RPMI8226 (cell line): ENCODE data around the gene ZBTB42.

Experiments
- DNase-seq: peaks from one replicate; pipeline ENCODE4 v3.0.0-alpha.2; 2015

Gene ZBTB42

DNA sequence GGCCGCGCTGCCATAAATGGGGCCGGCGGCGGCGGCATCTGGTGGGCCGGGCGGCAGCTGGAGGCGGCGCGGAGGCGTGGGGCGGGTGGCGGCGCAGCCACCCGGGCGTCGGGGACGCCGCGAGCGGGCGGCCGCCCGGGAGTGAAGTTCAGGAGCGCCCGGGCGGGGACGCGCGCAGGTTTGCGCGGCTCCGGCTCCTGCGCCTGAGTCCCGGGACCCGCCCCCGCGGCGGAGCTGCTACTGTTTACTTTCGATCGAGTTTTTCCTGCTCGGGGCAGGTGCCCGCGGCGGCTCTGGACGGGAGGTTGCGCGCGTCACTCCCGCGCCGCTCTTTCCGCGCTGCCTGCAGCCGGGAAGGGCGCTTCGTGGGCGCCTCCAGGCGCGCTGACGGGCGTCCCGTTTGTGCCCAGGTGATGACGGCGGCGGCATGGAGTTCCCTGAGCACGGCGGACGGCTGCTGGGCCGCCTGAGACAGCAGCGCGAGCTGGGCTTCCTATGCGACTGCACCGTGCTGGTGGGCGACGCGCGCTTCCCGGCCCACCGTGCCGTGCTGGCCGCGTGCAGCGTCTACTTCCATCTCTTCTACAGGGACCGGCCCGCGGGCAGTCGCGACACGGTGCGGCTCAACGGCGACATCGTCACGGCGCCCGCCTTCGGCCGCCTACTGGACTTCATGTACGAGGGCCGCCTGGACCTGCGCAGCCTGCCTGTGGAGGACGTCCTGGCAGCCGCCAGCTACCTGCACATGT lies at the start of gene ZBTB42:
Gene ZBTB42, plus strand, starts transcription at position 331 of the 749 bp plus-strand sequence. Its CDS starts 97 bp downstream, at position 428.
- DNase-seq = peak; percentile 77

DNA sequence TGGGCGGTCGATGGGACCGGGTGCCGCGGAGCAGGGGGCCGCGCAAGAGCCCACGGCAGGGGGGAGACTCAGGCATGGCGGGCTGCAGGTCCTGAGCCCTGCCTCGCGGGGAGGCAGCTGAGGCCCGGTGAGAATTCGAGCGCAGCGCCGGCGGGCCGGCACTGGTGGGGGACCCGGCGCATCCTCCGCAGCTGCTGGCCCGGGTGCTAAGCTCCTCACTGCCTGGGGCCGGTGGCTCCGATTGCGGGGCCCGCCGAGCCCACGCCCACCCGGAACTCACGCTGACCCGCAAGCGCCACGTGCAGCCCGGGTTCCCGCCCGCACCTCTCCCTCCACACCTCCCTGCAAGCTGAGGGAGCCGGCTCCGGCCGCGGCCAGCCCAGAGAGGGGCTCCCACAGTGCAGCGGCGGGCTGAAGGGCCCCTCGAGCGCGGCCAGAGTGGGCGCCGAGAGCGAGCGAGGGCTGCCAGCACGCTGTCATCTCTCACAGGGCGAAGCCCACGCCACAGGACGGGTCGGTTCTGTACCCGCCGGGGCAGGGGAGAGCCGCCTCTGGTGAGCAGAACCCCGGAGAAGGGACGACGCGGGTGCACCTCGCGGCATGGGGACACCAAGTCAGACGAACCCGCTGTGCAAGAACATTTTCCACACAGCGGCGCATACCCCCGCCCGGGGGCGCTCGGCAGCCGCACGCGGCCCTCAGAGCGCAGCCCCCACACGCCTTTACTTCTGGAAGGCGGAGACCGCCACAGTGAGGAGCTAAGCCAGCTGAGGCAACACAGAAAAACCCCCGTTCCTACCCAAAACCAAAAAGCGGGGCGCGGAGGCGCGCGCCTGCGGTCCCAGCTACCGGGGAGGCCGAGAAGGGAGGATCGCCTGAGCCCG lies 49.1 kb upstream of the ZBTB42 start:
- DNase-seq = no peak

GRCh38 chr14:104752423-104752734 lies 48.5 kb upstream of the ZBTB42 start:
- DNase-seq = no peak

GRCh38 chr14:104752735-104753527 lies 48.0 kb upstream of the ZBTB42 start, which contains the start of gene SIVA1:
Gene SIVA1, plus strand, starts transcription at chr14:104753147. Its CDS starts 55 bp downstream, at chr14:104753202.
- peak; percentile 98 for DNase-seq

DNA sequence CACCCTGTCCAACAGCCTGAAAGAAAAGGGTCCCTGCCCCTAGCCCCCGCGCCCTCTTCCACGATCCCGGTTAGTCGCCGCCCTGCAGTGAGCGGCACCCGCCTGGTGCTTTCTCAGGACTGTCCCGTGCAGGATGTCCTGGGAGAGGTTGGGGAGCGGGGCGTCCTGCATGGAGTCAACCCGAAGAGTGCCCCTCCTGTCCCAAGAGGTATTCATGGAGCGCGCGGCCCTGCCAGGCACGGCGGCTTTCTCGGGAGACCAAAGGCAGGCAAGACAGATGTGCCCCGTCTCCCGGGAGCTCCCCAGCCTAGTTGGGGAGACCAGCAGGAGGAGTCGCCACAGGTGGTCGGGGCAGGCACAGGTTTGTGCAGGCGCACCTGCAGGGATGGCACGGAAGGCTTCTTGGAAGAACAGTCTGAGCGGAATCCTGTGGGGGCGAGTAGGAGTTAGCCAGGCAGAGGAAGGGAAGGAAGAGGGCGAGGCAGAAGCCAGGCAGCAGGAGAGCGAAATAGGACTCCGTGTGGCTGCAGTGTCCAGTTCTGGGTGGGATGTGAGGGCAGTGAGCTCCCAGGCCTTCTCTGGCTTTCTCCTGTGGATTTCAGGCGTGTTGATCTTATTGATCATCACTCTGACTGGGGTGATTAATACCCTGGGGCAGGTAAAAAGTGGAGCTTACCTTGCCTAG lies 47.2 kb upstream of the ZBTB42 start:
- DNase-seq = no peak

DNA sequence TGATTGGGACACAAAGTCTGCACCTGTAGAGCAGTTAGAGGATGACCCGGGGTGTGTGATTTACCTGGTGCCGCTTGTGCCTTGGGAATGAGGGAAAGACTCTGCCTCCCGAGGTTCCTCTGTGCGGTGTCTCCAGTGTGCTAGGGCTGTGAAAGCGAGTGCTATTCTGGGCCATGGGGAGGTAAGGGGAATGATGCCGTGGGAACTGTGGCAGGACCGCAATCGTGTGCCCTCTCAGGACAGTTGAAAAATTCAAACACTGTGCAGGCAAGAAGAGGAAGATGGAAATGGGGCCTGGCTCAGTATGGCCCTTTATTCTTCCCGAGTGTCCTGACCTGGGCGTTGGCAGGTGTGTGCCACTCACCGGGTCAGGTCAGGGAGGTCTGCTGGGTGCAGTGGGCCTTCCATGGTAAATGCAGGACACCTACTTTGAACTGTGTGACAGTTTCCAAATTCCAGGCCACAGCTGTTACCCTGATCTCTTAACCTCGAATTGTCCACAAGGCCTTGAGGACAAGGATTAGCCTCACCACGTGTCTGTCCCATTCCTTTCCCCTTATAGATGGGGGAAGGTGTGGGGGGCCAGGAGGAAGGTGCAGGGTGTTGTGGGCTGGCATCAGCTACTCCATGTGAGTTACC lies 46.6 kb upstream of the ZBTB42 start:
- no peak for DNase-seq

- DNase-seq = no peak
Measured at GRCh38 chr14:104755621-104756020, 45.3 kb upstream of the ZBTB42 start.

DNA sequence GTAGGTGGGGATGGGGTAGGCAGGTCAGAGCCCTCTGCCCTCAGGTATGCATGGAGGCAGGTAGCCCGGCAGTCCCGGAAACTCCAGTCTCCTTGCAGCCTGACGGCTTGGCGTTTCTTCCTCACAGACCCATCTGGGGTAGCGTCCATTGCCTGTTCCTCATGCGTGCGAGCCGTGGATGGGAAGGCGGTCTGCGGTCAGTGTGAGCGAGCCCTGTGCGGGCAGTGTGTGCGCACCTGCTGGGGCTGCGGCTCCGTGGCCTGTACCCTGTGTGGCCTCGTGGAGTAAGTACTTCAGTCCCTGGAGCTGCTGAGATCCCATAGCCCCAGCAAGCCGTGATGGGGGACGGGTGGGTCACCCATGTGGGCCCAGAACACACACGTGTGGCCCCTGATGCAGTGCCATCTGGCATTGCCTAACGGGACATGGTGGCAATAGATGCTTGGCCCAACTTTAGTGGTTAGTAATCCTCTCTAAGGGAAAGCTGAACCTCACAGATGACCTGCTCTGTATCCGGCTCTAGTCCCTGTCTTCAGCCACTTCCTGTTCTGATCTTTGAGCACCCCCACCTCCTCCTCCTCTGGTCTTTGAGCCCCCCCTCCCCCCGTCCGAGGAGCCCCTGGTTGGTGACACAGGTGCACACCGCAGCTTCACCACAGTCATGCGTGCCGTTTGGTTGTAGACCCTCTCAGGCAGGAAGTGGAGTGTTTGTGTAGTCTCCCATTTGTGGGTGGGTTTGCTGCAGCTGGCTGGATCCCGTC lies 44.2 kb upstream of the ZBTB42 start:
- DNase-seq = no peak

- no peak for DNase-seq
Measured at GRCh38 chr14:104757238-104757585, 43.7 kb upstream of the ZBTB42 start.

DNA sequence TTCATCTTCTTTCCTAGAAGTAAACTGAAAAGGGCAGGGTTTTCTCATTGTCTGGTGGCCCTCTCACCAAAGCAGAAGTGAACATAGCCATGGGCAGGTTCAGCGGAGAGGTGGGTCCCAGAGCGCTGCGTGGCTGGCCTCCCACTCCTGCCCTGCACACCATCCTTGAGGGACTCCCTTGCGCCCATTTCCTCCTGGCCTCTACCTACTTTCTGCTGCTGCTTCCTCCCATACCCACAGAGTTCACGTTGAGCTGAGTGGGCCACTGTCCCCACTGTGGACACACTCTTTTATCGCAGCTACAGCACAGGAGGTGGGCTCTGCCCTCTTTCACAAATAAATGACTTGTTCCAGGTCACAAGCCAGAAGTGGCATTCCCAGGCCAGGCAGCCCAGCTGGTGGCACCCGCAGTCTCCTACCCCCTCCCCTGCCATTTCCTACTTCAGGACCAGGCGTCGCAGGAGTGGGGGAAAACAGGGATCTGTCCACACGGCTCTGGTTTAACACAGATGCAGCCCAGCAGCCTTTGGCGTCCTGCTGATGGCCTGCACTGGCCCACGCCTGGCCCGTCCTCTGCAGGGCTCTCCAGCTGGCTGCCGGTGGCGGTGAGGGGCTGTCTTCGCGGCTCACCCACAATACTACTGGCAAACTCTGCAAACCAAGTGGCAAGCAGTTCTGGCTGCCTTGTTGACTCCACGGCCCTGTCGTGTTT lies 43.1 kb upstream of the ZBTB42 start:
- DNase-seq = no peak

DNA sequence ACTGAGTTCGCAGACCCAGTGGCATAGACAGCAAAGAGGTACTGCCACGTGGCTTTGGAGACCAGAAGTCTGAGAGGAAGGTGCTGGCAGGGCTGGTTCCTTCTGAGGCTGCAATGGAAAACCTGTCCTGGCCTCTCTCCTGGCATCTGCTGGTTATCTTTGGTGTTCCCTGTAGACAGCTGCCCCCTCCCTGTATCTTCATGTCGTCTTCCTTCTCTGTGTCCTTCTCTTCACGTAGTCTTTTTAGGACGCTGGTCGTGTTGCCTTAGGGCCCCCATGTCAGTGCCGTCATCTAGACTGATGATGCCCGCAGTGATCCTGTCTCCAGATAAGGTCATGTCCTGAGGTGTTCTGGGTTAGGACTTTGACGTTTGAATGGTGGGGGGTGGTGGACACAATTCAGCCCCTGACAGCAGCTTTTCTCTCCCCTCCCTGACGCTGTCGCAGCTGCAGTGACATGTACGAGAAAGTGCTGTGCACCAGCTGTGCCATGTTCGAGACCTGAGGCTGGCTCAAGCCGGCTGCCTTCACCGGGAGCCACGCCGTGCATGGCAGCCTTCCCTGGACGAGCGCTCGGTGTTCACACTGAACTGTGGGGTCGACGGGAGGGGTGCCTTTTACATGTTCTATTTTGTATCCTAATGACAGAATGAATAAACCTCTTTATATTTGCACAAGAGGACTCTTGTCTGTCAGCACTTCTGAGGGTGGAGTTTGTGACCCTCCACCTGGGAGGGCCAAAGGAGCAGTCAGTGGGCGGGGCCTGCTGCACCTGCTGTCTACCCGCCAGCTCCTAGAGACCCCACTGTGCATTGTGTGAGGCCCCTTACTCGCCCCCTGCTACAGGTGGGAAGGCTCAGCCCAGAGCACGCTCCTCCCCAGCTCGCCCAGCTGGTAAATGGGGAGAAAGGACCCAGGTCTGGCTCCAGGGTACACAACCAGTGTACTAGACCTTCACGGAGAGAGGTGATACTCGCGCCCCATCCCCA lies 41.6 kb upstream of the ZBTB42 start:
- no peak for DNase-seq

DNA sequence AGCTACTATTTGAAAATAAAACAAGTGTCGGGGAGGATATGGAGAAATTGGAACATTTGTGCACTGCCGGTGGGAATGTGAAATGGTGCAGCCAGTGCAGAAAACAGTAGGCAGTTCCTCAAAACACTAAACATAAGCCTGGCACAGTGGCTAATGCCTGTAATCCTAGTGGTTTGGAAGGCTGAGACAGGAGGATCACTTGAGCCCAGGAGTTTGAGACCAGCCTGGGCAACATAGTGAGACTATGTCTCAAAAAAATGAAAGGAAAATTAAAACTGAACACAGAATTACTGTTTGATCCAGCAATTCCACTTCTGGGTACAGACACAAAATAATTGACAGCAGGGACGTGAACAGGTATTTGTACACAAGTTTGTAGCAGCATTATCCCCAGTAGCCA lies 35.4 kb upstream of the ZBTB42 start:
- DNase-seq = no peak

DNA sequence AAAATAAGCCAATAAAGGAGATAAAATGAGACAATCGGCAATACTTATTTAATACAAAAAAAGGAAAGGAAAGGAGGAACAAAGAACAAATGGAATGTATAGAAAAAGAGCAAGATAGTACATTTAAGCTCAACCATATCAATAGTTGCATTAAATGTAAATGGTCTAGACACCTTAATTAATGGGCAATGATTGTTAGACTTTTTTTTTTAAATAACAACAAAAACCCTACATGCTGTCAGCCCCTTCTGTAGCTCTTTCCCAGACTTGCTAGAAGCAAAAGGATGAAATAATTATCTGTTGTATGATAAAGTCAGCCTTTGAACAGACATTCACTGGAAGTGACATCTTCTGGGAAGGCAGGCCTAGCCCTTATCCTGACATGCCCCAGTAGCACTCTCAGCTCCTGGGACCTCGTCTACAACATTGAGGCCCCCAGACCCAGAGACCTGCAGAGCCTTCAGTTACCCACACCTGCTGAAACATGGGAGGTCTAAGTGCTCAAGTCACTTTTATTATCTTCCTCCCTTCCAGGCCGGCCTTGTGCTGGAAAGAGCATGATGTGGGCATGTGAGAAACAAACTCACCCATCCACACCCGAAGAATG lies 34.5 kb upstream of the ZBTB42 start:
- no peak for DNase-seq

- no peak for DNase-seq
Measured at GRCh38 chr14:104766863-104767633, 33.9 kb upstream of the ZBTB42 start.

- no peak for DNase-seq
Measured at GRCh38 chr14:104767634-104767918, 33.3 kb upstream of the ZBTB42 start.

DNA sequence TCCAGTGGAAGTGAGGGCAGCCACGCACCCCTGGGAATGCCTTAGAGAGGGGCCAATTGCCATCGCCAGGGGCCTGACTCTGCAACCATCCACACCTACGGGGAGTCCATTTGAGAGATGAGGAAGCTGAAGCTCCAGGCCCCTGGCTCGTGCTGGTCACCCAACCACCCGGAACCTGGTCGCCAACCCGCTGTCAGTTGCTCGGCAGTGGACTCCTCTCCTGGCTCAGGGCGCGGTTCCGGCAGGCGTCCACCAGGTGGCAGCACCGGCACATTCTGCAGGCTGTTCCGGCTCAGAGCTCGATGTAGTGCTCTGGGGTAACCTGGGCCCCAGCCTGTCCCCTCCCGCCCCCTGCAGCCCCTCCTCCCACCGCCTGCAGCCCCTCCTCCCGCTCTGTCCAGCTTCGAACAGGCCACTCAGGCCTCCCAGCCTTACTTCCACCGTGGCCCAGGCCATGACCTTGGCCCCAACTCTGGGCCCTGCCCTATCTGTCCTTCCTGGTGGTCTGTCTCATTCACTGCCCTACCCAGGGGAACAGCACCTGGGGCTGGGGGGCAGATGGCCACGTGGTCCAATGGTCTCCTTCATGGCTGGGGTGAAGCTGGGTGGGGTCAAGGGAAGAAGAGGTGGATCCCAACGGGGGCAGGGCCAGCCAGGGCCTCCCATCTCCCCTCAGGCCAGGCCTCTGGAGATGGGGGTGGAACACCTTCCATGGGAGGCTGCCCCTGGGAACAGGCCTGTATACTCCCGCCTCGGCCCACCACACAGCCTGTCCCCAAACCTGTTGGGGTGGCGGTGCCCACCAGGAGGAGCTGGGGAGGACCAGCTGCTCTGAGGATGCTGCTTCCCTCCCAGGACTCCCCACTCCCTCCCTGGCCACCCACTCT lies 32.2 kb upstream of the ZBTB42 start:
- DNase-seq = peak; percentile 71

DNA sequence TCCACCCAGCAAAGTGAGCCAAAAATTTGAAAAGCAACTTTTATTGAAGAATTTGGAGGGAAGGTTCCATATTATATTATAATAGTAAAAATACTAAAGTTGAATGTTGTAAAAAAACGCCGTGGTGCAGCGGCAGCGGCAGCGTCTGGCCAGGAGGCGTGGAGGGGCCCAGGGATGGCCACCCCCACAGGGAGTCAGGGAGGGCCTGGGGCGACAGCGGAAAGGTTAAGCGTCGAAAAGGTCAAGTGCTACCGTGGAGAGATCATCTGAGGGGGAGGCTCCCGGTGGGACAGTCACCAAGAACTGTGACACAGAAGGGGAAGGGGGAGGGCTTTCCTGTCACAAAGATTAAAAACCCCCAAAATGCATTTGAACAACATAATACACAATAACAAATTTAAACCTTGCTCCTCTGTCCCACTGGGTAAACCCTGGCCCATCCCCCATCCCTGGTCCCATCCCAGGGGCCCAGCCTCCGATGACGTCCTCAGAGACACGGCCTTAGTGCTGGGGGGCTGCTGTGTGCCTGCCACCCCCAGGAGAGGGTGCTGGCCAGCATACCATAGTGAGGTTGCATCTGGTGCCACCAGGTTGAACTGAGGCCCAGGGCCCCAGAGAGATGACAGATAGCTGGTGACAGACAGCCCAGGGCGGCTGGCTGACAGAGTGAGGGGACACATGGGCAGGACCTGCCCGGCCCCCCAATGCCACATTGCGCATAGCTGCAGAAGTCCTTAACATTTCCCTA lies 31.4 kb upstream of the ZBTB42 start:
- DNase-seq = no peak
